Fibroblast of upper back skin (primary cell): ENCODE results near the gene TUBB2A.
"Not testable (repeated sequence)": the region's sequence is repeated elsewhere in the genome, so short reads cannot be mapped to it uniquely, and the experiment has no call there.

Source experiments
- DNase-seq: peaks from one replicate; pipeline ENCODE4 v3.0.0-alpha.2; 2013

The TUBB2A gene

DNA sequence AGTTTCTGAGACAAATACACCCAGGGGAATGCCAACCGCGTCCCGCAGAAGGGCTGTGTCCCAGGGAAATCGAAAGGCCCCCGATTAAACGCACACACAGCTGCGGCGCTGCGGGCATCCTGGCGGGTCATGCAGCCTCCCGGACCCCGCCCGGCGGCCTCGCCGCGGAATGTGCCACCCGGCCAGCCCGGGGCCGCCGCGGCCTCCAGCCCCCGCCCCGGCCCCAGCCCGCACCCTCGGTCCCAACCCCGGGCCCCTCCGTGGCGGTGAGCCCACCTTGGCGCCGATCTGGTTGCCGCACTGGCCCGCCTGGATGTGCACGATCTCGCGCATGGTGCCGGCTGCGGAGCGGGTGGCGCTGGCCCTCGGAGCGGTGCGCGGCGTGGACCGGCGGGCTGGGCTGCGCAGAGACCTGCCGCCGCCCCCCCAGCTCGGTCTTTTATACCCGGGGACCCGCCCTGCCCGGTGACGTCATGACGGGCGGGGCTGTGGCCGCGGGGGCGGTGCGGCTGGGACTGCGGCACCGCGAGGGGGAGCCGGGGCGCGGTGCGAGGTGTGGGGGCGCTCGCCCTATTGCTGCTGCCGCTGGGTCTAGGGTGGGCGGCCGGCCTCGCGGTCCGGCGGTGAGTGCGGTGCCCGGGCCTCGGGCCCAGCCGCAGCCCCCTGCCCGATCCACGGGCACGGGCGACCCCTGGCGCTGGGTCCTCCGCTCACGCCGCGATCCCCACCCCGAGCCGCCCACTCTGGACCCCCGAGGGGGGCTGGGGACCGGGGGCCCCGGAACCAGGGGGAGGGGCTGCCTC lies at the start of gene TUBB2A:
Gene TUBB2A (minus strand): TSS at position 414 of the 803 bp plus-strand sequence. CDS start 81 bp downstream, at position 333.
- peak; percentile 85 for DNase-seq

DNA sequence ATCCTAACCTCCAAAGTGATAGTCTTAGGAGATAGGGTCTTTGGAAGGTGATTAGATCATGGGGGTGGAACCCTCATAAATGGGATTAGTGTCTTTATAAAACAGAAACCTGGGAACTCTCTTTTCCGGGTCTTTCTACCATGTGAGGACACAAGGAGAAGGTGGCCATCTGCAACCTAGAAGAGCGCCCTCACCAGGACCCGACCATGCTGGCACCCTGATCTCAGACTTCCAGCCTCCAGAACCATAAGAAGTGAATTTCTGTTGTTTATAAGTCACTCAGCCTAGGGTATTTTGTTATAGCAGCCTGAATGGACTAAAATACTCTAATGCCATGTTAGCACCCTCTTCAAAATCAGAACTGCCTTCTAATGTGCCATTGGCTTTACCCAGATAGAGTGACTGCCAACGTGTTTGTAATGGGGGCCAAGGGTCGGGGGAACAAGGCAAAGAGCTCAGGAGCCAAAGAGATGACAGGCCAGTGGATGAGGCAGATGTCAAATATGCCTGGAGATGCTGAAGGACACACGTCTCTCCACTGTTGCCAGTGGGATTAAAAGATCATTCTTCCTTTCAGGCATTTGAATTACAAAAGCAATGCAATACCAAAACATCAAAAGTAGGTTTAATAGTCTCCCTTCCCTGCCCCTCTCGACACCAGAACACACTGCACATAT lies 49.1 kb upstream of the TUBB2A start:
- DNase-seq = no peak

DNA sequence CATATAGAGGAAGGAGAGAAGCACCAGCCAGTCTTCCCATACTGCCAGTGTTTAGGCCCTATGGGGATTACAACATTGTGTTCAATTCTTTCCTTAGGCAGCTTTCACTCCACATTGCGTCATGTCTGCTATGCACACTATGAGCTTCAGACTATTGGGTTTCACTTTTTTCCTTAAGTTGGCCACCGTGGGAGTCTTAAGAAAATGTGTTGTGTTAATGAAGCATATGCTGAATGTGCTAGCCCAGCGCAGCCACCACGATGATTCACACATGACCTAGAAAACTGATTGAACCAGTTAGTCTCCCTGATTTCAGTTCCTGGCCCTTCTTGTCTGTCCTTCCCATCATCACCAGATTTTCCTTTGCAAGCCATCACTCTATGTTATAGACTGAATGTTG lies 48.6 kb upstream of the TUBB2A start:
- peak; percentile 95 for DNase-seq

DNA sequence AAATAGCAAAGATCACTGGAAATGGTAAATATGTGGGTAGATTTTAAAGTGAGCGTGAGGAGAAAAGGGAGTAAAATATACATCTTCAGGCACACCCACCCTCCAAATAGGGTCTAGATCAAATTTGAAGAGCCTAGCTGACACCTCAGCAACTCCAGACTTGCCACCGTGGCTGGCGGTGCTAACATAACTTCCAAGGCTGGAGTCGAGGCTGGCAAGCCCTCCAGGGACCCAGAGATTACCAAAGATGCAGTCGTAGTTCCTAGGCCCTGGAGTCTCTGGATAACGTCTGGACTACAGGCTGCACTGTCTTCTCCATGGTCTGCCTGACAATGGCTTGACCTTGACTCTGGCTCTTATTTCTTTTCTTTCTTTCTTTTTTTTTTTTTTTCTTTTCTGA lies 47.6 kb upstream of the TUBB2A start:
- no peak for DNase-seq

DNA sequence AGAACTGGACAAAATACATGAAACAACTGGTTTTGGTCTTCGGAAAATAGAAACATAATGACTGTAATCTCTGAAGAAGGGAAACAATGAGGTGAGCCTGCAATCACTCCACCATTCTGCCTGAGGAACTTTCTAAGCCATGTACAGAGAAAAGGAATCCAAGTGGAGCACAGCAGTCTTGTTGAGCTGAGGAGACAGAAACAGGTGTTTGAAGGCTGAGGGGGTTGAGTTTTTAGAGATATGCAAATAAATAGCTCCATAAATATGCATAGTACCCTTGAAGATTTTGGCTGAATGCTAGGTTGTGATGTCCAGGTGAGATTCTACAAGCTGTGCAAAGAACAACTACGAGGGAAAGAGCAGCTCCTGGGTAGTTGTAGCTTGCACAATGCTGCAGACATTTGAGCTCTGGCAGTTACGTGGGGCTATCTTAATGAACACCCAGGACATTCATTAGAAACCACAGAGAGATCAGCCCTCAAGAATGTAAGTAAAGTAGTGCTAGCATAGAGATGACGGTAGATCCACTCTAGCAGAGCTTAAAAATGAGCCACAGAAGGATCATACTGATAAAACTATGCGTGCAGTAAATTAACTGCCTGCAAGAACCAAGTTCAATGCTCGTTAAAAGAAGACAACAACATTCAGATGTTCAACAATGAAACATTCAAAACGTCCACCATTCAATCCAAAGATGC lies 45.8 kb upstream of the TUBB2A start:
- peak; percentile 49 for DNase-seq

DNA sequence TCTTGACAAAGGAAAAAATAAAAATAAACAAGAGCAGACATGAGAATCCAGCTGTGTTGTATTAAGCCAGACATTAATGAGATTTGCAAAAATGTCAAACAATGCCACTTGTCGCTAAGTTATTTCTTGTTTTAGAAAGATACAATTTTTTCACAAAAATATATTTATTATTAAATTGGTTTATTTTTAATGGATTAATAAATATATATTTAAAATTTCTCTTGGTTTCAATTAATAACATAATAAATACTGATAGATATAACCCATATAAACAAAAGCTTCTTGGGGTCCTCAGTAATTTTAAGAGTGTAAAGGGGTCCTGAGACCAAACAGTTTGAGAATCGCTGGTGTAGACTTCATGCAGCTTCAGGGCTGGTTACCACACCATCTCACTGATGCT lies 44.0 kb upstream of the TUBB2A start:
- no peak for DNase-seq

DNA sequence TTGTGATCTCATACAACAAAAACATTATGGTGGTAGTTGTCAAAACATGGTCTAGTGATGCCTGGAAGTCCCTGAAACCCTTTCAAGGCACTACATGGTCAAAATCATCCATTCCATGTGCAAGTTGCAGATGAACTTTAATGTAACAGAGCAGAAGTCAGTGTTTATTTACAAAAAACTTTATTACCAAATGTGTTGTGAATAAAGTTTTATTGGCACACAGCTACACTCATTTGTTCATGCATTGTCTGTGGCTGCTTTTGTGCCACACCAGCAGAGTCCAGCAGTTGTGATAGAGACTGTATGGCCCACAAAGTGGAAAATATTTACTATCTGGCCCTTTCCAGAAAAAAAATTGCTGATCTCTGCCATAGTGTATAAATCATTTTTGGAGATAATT lies 43.3 kb upstream of the TUBB2A start:
- no peak for DNase-seq

DNA sequence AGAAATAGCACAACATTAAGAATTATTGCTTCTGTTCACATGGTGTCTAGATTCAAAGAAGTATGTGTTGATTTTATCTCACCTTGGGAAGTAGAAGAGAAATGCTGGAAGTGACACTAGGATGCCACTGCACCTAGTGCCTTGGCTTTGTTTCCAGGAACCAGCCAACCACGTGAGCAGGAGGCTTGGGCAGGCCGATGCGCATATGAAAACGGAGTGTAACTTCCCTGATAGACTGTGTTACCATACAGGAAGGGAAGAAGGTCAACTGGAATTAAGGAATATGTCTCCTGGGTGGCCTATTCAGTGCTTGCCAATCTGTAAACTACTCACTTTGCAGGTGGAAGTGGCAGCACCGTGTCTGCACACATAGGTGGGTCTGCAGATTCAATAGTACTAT lies 42.0 kb upstream of the TUBB2A start:
- no peak for DNase-seq

DNA sequence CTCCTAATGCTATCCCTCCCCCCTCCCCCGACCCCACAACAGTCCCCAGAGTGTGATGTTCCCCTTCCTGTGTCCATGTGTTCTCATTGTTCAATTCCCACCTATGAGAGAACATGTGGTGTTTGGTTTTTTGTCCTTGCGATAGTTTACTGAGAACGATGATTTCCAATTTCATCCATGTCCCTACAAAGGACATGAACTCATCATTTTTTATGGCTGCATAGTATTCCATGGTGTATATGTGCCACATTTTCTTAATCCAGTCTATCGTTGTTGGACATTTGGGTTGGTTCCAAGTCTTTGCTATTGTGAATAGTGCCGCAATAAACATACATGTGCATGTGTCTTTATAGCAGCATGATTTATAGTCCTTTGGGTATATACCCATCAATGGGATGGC lies 40.4 kb upstream of the TUBB2A start:
- not testable (repeated sequence) for DNase-seq

DNA sequence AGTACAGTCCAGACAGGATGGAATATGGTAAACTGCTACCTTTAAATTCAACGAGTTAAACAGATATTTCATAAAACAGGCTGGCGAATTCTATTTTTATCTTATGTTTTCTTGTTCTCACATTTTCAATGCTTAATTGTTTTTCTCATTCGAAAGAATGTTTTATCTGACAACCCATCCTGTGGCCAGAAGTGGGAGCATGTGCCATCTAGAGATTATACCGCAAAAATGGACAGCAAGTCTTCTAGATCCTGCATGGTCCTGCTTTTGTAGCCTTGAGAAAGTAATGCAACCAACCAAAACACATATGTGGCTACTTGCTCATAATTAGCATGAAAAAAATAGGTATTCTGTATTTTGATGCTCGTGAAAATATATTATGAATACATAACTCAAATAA lies 39.4 kb upstream of the TUBB2A start:
- no peak for DNase-seq

DNA sequence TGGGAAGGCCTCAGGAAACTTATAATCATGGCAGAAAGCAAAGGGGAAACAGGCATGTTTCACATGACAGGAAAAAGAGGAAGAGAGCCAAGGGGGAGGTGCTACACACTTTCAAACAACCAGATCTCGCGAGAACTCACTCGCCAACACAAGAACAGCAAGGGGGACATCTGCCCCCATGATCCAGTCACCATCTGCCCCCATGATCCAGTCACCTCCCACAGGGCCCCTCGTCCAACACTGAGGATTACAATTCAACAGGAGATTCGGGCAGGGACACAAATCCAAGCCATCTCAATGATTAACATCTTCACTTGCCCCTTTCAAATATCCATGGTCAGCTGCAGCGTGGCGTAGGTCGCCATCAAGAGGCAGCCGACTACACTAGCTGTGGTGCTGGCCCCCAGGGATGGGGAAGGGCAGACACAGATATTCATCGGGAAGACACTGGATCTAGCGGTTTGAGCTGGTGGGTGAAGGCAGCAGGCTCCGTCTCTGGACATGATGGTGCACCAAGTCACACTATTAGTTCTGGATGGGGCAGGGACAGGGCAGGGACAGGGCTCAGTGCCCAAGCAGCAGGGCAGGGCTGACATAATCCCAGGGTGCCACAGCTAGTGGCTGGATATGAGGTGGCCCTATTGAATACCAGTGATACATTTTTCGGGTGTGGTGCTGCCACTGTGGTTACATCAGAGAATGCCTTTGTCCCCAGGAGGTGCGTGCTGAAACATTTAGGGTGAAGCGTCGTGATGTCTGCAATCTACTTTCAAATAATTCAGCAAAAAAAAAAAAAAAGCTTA lies 38.6 kb upstream of the TUBB2A start:
- no peak for DNase-seq

DNA sequence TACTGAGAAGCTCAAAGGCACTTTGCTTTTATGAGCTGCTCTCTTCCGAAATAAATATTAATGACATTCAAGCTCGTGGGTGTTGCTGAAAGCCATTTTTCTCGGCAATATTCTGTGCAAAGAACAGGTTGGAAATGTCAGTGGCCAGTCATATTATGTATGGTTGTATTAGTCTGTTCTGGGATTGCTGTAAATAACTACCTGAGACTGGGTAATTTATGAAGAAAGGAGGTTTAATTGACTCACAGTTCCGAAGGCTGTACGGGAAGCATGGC lies 38.0 kb upstream of the TUBB2A start:
- DNase-seq = no peak

DNA sequence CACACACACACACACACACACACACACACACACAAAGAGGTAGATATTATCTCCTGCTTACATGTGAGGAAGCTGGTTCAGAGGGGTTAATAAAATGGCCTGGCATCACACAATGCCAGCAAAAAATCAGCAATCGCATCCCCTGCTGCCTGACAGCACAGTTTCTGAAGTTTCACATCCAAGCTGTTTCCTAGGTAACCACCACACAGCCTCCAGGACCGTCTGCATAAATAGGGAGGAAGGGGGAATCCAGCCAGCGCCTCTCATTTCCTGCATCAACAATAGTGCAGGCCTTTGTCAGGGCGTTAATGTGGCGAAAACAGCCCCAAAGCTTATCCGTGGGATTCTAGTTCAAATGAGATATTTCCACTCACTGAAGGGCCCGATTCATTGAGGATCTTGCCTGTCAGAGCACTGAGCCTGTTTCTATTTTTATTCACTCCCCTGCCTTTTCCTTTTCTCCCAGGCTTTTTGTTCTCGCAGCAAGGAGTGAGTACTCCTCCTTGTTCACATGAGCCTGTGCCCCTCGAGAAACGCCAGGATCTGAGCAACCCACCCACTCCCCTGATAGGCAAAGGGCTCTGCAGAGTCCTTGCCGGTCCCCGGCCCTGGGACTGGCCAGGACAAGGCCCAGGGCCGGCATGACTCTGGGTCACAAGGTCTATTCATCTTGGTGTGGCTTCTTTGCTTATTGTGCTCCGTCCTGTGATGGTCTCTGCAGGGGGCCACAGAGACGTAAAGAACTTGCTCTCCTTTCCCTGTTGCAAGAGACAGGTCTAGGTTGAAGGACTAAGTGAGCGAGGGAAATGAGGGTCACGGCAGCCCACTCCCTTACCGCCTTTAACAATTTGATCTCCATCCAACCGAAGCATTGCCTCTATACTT lies 37.4 kb upstream of the TUBB2A start:
- peak; percentile 44 for DNase-seq

DNA sequence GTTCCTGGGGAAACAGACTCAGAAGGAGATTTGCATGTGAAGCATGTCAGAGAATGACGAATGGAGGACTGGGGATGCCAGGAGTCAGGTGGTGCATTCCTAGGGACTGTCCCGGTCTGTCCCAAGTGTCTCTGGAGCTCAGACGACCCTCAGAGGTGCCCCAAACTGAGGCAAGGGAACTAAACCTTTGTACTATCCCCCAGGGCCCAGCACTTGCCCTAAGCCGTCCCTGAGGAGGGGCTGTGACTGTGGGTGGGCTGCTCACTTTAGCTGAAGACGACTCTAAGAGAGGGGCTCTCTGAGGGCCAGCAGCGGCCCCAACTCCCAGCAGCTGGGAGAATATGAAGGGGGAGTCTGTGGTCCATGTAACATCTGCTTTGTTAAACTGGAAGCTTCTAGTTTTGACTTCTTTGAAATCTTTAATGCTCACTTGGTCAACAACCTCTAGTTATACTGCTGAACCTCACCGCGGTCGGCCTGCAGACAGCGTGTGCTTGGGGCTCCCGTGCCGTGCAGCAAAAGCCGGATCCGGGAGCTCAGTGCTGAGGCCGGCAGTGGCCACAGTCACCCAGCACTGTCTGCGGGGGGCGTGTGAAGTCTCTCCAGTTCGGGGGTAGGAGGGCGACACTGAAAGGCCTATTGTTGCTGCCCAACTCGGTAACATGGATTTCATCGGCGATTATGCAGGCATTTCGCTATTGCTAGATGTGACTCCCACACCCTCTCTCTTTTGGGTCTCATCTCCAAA lies 35.9 kb upstream of the TUBB2A start:
- no peak for DNase-seq

DNA sequence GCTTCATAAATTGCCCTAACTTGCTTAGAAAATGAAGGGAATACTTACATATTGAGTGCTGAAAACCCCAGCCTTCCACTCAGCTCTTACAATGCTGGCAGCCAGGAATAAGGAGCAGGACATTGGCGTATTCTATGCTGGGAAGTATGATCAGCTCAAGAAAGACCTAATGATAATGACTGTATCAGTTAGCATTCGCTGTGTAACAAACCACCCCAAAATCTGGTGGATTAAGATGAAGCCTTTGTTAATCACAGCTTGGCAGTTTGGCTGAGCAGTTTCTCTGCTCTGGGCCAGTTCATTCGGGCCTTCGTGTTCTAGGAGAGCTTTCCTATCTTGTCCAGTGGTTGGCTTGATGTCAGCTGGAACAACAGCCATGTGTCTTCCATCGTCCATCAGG lies 33.4 kb upstream of the TUBB2A start:
- no peak for DNase-seq

DNA sequence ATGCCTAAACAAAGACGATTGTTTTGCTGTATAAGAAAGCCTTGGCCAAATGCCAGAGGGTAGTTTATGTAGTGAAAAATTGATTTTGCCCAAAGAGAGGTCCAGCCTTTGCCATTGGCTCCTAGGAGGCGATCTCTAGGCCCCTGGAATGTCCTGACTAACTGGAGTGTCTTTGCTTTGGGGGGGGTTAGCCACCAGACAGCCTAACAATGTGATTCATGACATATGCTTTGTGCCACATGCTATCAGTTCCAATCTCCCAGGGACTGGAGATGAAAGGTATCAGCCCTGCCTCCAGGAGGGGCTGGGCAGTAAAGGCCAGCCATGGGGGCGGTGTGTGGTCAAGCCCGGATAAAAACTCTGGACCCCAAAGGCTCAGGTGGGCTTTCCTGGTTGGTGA lies 32.7 kb upstream of the TUBB2A start:
- no peak for DNase-seq

DNA sequence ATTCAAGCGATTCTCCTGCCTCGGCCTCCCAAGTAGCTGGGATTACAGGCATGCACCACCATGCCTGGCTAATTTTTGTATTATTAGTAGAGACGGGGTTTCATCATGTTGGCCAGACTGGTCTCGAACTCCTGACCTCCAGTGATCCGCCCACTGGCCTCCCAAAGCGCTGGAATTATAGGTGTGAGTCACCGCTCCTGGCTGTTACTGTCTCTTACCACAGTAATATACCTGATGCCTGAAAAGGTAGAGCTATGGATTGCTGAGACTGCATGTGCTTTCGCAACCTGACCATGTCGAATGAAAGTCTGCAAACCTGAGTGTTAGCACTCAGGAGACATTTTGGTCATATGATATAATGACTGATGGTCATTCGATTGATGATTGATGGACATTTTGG lies 31.8 kb upstream of the TUBB2A start:
- not testable (repeated sequence) for DNase-seq

DNA sequence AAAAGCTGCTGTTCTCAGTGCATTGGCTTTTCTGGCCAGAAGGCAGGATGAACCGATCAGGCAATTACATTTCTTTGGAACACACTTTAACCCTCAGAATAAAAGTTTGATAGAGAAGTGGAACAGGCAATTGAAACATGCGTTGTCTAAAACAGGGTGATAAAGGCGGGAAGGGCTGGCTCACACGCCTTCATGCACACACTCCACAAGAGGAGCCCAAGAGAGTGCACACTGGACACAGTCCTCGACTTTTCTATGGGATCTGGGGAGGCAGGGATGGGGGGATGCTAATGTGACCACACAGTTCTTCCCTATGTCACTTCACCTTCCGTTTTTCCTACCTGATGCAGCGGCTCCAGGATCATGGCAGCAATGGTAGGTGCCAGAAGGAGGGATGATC lies 30.9 kb upstream of the TUBB2A start:
- DNase-seq = no peak

DNA sequence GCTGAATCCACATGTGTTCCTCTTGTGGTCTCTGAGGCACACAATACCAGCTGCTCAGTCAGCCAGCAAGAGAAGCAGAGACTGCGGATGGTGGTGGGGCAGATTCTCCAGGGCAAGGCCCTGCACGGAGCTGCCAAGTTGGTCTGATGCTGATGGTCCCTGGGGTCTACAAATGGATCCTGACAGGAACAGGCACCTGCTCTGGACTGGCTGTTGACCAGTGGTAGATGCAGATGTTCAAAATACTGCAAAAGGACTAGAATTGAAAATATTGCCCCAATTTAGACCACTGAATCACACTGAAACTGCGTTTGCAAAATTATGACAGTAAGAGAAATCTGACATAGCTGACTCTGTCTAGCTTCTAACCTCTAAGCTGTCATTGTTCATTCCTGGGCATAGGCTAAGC lies 29.6 kb upstream of the TUBB2A start:
- DNase-seq = no peak

DNA sequence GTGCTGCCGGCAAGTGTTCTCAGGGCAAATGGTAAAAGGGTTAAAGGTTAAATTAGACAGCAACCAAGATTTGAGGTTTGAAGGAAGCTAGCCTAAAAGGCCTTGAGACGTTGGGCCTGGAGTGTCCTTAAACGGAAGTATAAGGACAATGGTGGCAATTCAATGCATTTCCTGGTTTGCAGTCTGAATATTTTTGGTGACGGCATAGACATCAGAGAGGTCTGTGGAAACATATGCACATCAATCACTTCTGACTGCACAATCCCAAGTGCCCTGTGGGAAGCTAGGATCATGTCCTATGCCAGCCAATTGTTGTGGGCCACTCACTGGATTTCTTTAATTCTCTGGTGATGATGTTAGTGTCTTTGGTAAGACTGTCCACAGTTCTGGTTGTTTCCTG lies 25.7 kb upstream of the TUBB2A start:
- DNase-seq = no peak

DNA sequence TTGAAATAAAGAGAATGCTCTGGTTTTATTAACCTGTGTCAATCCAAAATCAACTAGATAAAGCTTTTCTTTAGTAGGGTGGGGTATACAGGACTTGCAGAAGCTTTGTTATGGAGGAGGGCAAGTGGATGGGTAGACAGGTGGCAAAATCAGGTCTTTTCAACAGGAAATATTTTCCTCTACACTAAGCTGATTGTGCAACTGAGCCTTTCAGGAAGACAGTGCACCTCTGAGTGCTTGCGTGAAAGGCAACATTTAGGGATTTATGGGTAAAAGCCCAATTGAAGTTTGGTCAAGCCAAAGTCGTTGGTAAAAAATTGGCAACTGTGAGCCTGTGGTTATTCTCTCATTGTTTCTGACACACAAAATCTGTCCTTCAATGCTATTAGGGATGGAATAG lies 23.8 kb upstream of the TUBB2A start:
- DNase-seq = no peak

DNA sequence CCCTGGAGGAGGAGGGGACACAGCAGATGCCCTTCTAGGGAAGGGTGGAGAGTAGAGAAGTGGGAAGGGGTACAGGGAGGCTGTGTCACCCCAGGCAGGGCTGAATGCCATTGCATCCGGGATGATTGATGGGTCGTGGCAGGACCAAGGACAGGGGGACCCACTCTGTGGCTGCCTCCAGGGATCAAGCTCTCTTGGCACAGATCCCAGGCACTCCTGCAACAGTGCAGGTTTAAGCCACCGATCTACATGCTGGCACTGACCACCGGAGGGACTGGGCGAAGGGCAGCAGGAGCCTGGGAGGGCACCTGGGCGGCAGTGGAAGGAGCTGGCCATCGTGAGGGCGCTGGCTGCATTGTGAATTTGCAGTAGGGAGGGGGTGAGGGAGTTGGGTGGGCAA lies 22.6 kb upstream of the TUBB2A start:
- DNase-seq = not testable (repeated sequence)
